Fibroblast of skin of scalp (primary cell): ENCODE measurements around the gene TRNT1.

Experiments
- DNase-seq: peaks from one replicate; pipeline ENCODE4 v3.0.0-alpha.2; 2013

The TRNT1 gene

GRCh38 chr3:3110749-3111361 is 15.9 kb upstream of the TRNT1 start:
- no peak for DNase-seq

- DNase-seq: no peak
These were observed 13.6 kb upstream of the TRNT1 start for GRCh38 chr3:3113042-3113709.

GRCh38 chr3:3117651-3118050 is 9.1 kb upstream of the TRNT1 start:
- no peak for DNase-seq

- peak; percentile 17 for DNase-seq
These were observed 7.3 kb upstream of the TRNT1 start for GRCh38 chr3:3119393-3119851.

- no peak for DNase-seq
These were observed 763 bp upstream of the TRNT1 start for GRCh38 chr3:3125977-3126376.

- peak; percentile 9 for DNase-seq
These were observed 781 bp downstream of the TRNT1 start for GRCh38 chr3:3127432-3128010.

GRCh38 chr3:3129579-3129978 is 2.8 kb downstream of the TRNT1 start:
- no peak for DNase-seq

GRCh38 chr3:3133500-3133899 is 6.8 kb downstream of the TRNT1 start:
- no peak for DNase-seq

- no peak for DNase-seq
These were observed 8.2 kb downstream of the TRNT1 start for GRCh38 chr3:3134750-3135448.

GRCh38 chr3:3137526-3137925 is 10.8 kb downstream of the TRNT1 start:
- DNase-seq: no peak

GRCh38 chr3:3141939-3142338 is 15.2 kb downstream of the TRNT1 start:
- DNase-seq: no peak

GRCh38 chr3:3145831-3146230 is 19.1 kb downstream of the TRNT1 start:
- peak; percentile 13 for DNase-seq

- no peak for DNase-seq
These were observed 22.8 kb downstream of the TRNT1 start for GRCh38 chr3:3149560-3149959.

GRCh38 chr3:3151513-3151912 is 24.8 kb downstream of the TRNT1 start:
- no peak for DNase-seq

- DNase-seq: no peak
These were observed 28.3 kb downstream of the TRNT1 start for GRCh38 chr3:3154879-3155610.

- DNase-seq: no peak
These were observed 30.7 kb downstream of the TRNT1 start for GRCh38 chr3:3157484-3157883.

GRCh38 chr3:3160826-3161225 is 34.1 kb downstream of the TRNT1 start:
- peak; percentile 14 for DNase-seq

- DNase-seq: no peak
These were observed 38.5 kb downstream of the TRNT1 start for GRCh38 chr3:3165241-3165640.

- no peak for DNase-seq
These were observed 38.9 kb downstream of the TRNT1 start for GRCh38 chr3:3165650-3166049.

GRCh38 chr3:3170998-3171397 is 44.3 kb downstream of the TRNT1 start:
- peak; percentile 12 for DNase-seq

GRCh38 chr3:3172627-3173026 is 45.9 kb downstream of the TRNT1 start:
- no peak for DNase-seq

- DNase-seq: no peak
These were observed 51.2 kb downstream of the TRNT1 start for GRCh38 chr3:3177861-3178497.
